HG03280 (cell line): Measurements from ENCODE around the gene MRPL11.

Experiments used
- ATAC-seq: cut with Tn5 transposase; IDR thresholded peaks from one replicate; pipeline ENCODE4 v1.9.1; 2021; ENCODE audit warnings: mild to moderate bottlenecking, moderate library complexity; ENCODE audit not compliant: unreplicated experiment

Gene MRPL11

GRCh38 chr11:66393954-66394353 is 44.7 kb downstream of the MRPL11 start:
- ATAC-seq, result no peak

- ATAC-seq, result no peak
Observed at GRCh38 chr11:66391322-66391721, 47.3 kb downstream of the MRPL11 start.

DNA sequence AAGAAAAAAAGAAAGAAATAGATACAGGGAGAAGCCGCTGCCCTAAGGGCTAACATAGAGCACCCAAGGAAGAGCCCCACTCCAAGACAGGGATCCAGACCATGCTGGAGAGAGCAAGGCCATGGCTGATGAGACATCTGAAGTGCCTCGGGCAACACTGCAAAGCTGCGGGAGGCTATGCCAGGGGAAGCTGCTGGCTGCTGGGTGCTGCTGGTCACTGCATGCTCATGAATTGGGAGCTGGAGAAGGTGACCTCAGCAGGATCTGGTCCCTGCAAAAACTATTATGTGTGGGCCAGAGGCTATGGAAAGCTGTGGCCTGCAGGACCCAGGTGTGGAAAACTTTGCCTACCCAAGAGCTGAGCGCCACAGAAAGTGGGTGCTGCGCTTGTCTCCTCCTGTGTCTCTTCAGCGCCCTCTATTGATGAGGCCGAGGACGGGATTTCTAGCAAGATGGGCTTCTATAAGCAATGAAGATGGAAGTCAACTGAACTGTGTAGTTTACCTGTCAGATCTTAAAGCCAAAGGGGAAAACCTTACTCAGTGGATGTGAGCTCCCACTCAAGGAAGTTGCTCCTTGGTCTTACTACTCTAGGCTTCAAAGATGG is 49.8 kb downstream of the MRPL11 start:
- no peak for ATAC-seq

- ATAC-seq, result no peak
Observed at GRCh38 chr11:66386171-66387069, 52.2 kb downstream of the MRPL11 start.
